Activated effector memory CD4-positive, alpha-beta T cell treated with Interleukin-2 at 50 U/mL for 16 hours (primary cell): ENCODE results near the gene AZIN2.
A peak's percentile ranks its signal among the peaks of the same experiment; 100 is the strongest.
"Not testable (repeated sequence)": the region's sequence is repeated elsewhere in the genome, so short reads cannot be mapped to it uniquely, and the experiment has no call there.

Experiments
- DNase-seq: peaks from one replicate; pipeline ENCODE4 v3.0.0-alpha.2; 2020

AZIN2 gene

GRCh38 chr1:33096363-33097005 is 15.5 kb downstream of the AZIN2 start:
- no peak for DNase-seq

- no peak for DNase-seq
Measured at GRCh38 chr1:33097137-33097611, 16.2 kb downstream of the AZIN2 start.

DNA sequence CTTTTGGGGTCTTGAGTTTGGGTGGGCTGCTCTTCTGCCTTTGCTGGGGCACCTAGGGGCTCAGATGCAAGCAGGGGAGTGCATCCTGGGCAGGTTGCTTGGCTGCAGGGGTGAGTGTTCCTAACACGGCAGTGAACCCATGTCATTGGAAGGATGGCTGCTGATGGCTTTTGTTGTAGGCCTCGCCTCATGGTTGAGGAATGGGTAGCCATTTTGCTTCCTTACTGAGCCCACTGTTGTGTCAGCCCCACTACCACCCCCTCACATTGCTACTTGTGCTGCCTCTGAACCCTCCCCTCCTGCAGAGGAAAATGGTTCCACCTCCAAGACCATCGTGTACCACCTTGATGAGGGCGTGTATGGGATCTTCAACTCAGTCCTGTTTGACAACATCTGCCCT is 16.8 kb downstream of the AZIN2 start:
- DNase-seq: no peak

DNA sequence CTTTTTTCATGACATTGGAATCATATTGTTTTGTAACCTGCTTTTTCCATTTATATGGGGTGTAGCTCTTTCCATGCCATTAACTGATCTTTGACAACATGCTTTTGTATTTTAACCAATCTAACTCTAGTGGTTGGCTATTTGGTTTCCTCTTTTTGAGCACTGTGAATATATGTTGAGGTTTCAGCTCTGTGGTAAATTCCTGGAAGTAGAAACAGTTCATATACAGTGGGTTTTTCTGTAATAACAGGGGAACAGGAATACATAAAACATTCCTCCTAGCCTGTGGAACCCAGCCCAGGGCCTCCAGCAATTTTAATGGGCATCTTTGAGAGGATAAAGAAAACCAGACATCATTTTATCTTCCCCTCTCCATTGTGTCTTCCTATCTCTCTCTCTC is 17.4 kb downstream of the AZIN2 start:
- DNase-seq: no peak

- DNase-seq: peak; percentile 66
Measured at GRCh38 chr1:33099290-33100118, 18.6 kb downstream of the AZIN2 start.

- not testable (repeated sequence) for DNase-seq
Measured at GRCh38 chr1:33100119-33100415, 19.1 kb downstream of the AZIN2 start.

DNA sequence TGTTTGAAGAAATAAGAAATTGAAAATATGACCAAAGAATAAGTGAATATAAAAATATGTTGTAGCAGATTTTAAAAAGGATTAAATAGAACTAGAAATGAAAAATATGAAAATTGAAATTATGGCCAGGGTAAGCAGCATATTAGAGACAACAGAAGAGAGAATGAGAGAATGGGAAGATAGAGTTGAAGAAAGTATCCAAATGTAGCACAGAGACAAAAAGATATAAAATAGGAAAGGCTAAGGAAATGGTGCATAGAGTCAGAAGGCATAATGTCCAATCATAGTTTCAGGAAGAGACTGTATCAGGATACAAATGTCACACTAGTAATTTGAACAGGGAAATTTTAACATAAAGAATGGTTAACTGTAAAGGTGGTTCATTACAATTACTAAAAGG is 29.5 kb downstream of the AZIN2 start:
- no peak for DNase-seq

- no peak for DNase-seq
Measured at GRCh38 chr1:33111965-33112364, 31.0 kb downstream of the AZIN2 start.

- DNase-seq: no peak
Measured at GRCh38 chr1:33117440-33118085, 36.6 kb downstream of the AZIN2 start.

DNA sequence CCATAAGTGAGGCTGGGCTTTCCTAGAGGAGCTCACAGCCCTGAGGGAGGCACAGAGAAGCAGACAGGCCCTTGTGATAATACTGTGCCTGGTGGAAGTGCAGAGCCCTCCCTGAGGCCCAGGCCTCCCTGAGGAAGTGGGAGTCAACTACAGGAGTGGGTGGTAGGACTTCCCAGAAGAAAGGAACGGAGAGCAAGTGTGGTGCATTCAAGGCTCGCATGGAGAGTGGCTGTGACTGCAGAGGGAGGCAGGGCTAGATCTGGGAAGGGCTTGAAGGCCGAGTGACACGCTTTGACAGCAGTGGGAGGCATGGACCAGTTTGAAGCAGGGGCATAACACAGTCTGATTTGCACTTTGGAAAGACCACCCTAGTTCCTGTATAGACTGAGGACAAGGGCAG is 37.3 kb downstream of the AZIN2 start:
- DNase-seq: no peak

GRCh38 chr1:33119050-33119449 is 38.1 kb downstream of the AZIN2 start:
- no peak for DNase-seq

GRCh38 chr1:33119532-33120217 is 38.7 kb downstream of the AZIN2 start:
- no peak for DNase-seq

DNA sequence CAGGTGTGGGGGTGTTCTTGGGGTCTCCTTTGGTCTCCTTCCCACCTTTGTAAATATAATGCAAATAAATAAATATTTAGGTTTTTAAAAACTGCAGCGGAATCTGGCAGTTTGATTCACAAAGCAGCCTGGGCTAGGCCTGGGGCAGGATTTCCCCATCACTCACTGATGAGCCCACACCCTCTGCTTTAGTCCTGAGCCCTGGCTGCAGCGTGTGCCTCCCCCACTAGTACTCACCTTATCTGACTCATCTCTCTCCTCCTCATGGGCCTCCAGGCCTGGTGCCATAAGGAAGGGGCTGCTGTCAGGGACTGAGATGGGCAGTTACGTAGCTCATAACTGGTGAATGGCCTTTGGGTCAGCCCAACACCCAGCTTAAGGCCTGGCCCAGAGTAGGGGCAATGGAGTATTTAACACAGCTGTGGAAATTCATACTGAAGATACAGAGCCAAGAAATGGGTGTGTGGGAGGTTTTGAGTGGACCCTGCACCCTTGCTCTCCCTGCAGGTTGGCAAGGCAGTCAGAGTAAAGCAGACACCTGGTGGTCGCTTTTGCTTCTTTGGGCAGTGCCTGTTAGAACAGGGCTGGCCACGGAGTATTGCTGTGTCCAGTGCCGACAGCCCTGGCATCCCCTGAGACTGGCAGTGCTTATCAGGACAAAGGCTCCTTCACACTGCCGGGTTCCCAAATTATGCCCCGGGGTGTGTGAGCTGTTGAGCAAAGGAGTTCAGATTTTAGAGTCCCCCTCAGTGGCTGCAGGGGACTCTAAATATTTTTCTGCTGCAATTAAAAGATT is 39.7 kb downstream of the AZIN2 start:
- DNase-seq: no peak

- DNase-seq: no peak
Measured at GRCh38 chr1:33121728-33122127, 40.8 kb downstream of the AZIN2 start.

DNA sequence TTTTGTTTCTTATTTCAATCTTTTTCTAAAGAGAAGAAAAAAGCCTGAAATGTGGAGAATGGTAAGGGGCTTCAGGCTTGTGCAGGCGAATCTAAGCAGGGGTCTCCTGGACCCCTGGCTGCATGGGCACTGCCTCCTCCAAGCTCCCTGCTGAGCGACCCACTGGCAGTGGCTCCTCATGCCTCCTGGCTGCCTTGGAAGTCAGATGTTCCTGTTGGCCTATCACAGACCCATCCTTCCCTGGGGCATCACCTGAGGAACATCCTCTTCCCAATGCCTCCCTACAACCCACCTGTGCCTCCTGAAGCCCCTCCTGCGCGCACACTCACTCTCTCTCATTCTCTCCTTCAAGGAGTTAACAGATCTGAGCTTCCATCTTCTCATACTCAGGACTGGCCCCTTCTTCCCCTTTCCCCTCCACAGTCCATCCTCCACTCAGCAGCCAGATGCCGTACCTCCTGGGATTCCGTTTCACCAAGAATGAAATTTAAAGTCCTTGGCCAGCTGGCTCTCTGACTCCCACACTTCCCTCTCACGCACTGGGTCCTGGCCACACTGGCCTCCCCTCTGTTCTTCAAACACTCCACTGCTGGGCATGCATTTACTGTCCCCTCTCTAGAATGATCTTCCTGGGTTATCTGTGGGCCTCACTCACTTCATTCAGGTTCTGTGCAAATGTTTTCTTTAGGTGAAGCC is 41.7 kb downstream of the AZIN2 start:
- no peak for DNase-seq

DNA sequence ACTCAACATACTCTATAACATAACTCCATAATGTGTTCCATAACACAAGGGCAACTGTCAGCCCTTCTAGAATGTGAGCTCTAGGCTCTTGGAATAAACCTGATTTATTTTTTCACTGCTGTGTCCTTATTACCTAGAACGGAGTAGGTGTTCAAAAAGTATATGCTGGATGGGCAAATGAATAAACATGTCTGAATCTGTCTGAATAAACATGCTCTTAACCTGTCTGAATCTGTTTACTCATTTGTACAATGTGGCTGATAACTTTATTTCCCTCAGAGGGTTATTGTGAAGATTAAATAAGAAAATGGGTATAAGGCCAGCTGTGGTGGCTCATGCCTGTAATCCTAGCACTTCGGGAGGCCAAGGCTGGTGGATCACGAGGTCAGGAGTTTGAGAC is 42.3 kb downstream of the AZIN2 start:
- DNase-seq: no peak

GRCh38 chr1:33124647-33125046 is 43.7 kb downstream of the AZIN2 start:
- not testable (repeated sequence) for DNase-seq

DNA sequence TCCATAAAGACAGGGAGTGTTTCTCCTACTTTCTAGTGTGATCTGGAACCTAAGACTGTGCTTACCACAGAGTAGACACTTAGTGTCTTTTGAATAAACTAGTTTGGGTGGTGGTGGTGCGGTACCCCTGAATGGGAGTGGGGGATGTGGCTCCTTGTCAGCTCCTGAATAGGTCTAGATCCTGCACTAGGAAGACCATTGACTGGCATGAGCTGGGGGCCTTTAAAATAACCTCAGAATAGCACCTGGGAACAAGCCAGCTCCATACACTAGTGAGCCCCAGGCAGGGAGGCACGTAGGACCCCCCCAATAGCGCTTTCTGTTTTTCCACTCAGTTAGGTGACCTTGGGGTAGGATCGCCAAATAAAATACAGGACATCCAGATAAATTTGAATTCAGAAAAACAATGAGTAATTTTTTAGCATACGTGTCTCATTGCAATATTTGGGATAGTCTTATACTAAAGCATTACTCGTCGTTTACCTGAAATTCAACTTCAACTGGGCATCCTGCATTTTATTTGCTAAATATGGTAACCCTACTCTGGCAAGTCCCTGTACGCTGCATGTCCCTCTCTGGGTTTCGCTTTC is 45.6 kb downstream of the AZIN2 start:
- no peak for DNase-seq

- DNase-seq: peak; percentile 98
Measured at GRCh38 chr1:33127001-33127823, 46.3 kb downstream of the AZIN2 start.

DNA sequence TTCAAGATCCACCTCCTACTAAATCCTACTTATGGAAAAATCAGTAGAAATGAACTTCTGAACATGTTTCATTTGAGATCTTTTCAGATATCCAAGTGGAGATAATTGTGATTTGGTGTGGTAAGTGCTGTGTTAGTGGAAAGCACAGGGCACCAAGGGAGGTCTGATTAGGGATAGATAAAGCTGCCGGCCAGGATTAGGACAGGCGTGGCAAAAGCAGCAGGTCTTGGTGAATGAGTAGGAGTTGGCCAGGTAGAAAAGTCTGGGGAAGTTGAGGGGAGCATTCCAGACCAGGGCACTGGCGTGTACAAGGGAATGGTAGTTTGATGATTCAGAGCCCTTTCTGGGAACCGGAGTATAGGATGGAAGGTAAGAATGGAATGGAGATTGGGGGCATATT is 47.8 kb downstream of the AZIN2 start:
- no peak for DNase-seq

- no peak for DNase-seq
Measured at GRCh38 chr1:33130297-33130696, 49.3 kb downstream of the AZIN2 start.
